Loucy (cell line): ENCODE results near the gene LIMK2.

Experiments
- H2AFZ ChIP-seq: fragments of 200-600 bp; sonication (generic); 2 replicates; pipeline ENCODE4 v1.6.0; 2016; ENCODE audit warnings: antibody characterized with exemption, mild to moderate bottlenecking, low read length, moderate library complexity
- H3F3A ChIP-seq: fragments of 200-600 bp; 2 replicates; pipeline ENCODE4 v1.6.0; 2016; ENCODE audit warnings: antibody characterized with exemption, low read depth, mild to moderate bottlenecking
- H3K27me3 ChIP-seq: fragments of 200-600 bp; sonication (generic); 2 replicates; pipeline ENCODE4 v1.6.1; 2014; ENCODE audit warnings: low read length, mild to moderate bottlenecking; ENCODE audit not compliant: insufficient read depth, poor library complexity, severe bottlenecking
- H3K36me3 ChIP-seq: fragments of 200-600 bp; sonication (generic); 2 replicates; pipeline ENCODE4 v1.6.1; 2016; ENCODE audit warnings: low read length; ENCODE audit not compliant: insufficient read depth
- H3K4me1 ChIP-seq: fragments of 200-600 bp; sonication (generic); 2 replicates; pipeline ENCODE4 v1.5.1; 2014; ENCODE audit warnings: low read length, mild to moderate bottlenecking; ENCODE audit not compliant: insufficient read depth, poor library complexity, severe bottlenecking
- H3K4me2 ChIP-seq: fragments of 200-600 bp; sonication (generic); 2 replicates; pipeline ENCODE4 v1.6.0; 2014; ENCODE audit warnings: antibody characterized with exemption, low read length, low read depth, mild to moderate bottlenecking; ENCODE audit not compliant: poor library complexity, severe bottlenecking
- H3K4me3 ChIP-seq: fragments of 200-600 bp; sonication (generic); 2 replicates; pipeline ENCODE4 v1.5.1; 2014; ENCODE audit warnings: low read length, mild to moderate bottlenecking, mixed read lengths; ENCODE audit not compliant: poor library complexity, severe bottlenecking
- H3K79me2 ChIP-seq: fragments of 200-600 bp; sonication (generic); 2 replicates; pipeline ENCODE4 v1.6.1; 2014; ENCODE audit warnings: low read length; ENCODE audit not compliant: insufficient read depth
- H3K9ac ChIP-seq: fragments of 200-600 bp; sonication (generic); 2 replicates; pipeline ENCODE4 v1.6.0; 2014; ENCODE audit warnings: mild to moderate bottlenecking, low read depth, low read length, moderate library complexity; ENCODE audit not compliant: poor library complexity, severe bottlenecking
- H3K9me2 ChIP-seq: fragments of 200-600 bp; sonication (generic); replicated peaks from 2 replicates; pipeline ENCODE4 v1.6.1; 2016; ENCODE audit warnings: low read depth, low read length, mixed read lengths
- H3K9me3 ChIP-seq: fragments of 200-600 bp; sonication (generic); 2 replicates; pipeline ENCODE4 v1.6.1; 2014; ENCODE audit warnings: mild to moderate bottlenecking, antibody characterized with exemption, low read length, low read depth; ENCODE audit not compliant: insufficient read depth
- H4K20me1 ChIP-seq: fragments of 200-600 bp; sonication (generic); 2 replicates; pipeline ENCODE4 v1.6.0; 2014; ENCODE audit warnings: antibody characterized with exemption, low read length, mild to moderate bottlenecking; ENCODE audit not compliant: insufficient read depth, poor library complexity, severe bottlenecking
- CTCF ChIP-seq: fragments of 200-600 bp; sonication (generic); conservative IDR thresholded peaks from 2 replicates; pipeline ENCODE4 v1.5.1; 2014; ENCODE audit warnings: mild to moderate bottlenecking, antibody characterized with exemption, low read length
- EZH2phosphoT487 ChIP-seq: fragments of 200-600 bp; IDR thresholded peaks from 2 replicates; pipeline ENCODE4 v1.6.1; 2018; ENCODE audit warnings: antibody characterized with exemption, mild to moderate bottlenecking, moderate library complexity, borderline replicate concordance

LIMK2 gene

GRCh38 chr22:31269892-31270579, 57.9 kb downstream of the LIMK2 start:
- Histone ChIP-seq H3K4me2 (no peak overlapping the region), H3K36me3 (peaks cover 62% of the 10 kb centered on the region), H3K9me2 (no peaks in the 10 kb centered on the region), H2AFZ (no peak overlapping the region), H3K27me3 (no peaks in the 10 kb centered on the region), H3F3A (no peaks in the 10 kb centered on the region), H3K4me3 (no peak overlapping the region), H4K20me1 (no peaks in the 10 kb centered on the region), H3K79me2 (no peaks in the 10 kb centered on the region), H3K9me3 (no peaks in the 10 kb centered on the region), H3K4me1 (no peaks in the 10 kb centered on the region), H3K9ac (no peak overlapping the region)
- no peak for TF ChIP-seq EZH2phosphoT487
- no peak for TF ChIP-seq CTCF

- no peak overlapping the region for H3K4me3 ChIP-seq
- TF ChIP-seq CTCF (no peak), EZH2phosphoT487 (no peak)
Observed at GRCh38 chr22:31271026-31271425, 58.9 kb downstream of the LIMK2 start.

GRCh38 chr22:31271485-31271884, 59.4 kb downstream of the LIMK2 start:
- Histone ChIP-seq H3K36me3 (peaks cover 58% of the 10 kb centered on the region), H3K4me1 (no peaks in the 10 kb centered on the region), H4K20me1 (no peaks in the 10 kb centered on the region), H2AFZ (no peak overlapping the region), H3K9me3 (no peaks in the 10 kb centered on the region), H3K4me3 (no peak overlapping the region), H3F3A (no peaks in the 10 kb centered on the region), H3K9me2 (no peaks in the 10 kb centered on the region), H3K79me2 (no peaks in the 10 kb centered on the region), H3K27me3 (no peaks in the 10 kb centered on the region), H3K9ac (no peak overlapping the region), H3K4me2 (no peak overlapping the region)
- TF ChIP-seq CTCF (no peak), EZH2phosphoT487 (no peak)

More at GRCh38 chr22:31271026-31271425, 58.9 kb downstream of the LIMK2 start:
- Histone ChIP-seq H3K9me2 (no peaks in the 10 kb centered on the region), H3K9me3 (no peaks in the 10 kb centered on the region), H3K4me1 (no peaks in the 10 kb centered on the region), H3F3A (no peaks in the 10 kb centered on the region), H3K4me2 (no peak overlapping the region), H4K20me1 (no peaks in the 10 kb centered on the region), H2AFZ (no peak overlapping the region), H3K79me2 (no peaks in the 10 kb centered on the region), H3K9ac (no peak overlapping the region), H3K27me3 (no peaks in the 10 kb centered on the region), H3K36me3 (peaks cover 62% of the 10 kb centered on the region)
